Testis (tissue), 3 donors: ENCODE data around the gene LENG8. TPM values are rescaled to one million over a fixed set of nuclear protein-coding genes. Genes with fewer than 3 reads are reported as not detected.

ENCODE experiments used
- DNase-seq: peaks from one replicate; pipeline ENCODE4 v3.0.0-alpha.2; 2019
- H3K27ac ChIP-seq, 2 donors: fragments of 200-600 bp; sonication (generic); one replicate each; pipeline ENCODE4 v1.5.1; 2019
- H3K27me3 ChIP-seq: fragments of 200-600 bp; sonication (generic); one replicate; pipeline ENCODE4 v1.5.1; 2019
- H3K36me3 ChIP-seq: fragments of 200-600 bp; sonication (generic); one replicate; pipeline ENCODE4 v1.5.1; 2017; ENCODE audit warnings: low read depth; ENCODE audit errors: missing control alignments
- H3K4me1 ChIP-seq: fragments of 200-600 bp; sonication (generic); one replicate; pipeline ENCODE4 v1.5.1; 2019
- H3K4me3 ChIP-seq, 2 donors: fragments of 200-600 bp; sonication (generic); one replicate each; pipeline ENCODE4 v1.5.1; 2017 to 2019
- H3K9me3 ChIP-seq: fragments of 200-600 bp; sonication (generic); one replicate; pipeline ENCODE4 v1.5.1; 2017
- POLR2A ChIP-seq: fragments of 450-650 bp; IDR thresholded peaks from one replicate; pipeline ENCODE4 v1.6.1; 2017; ENCODE audit warnings: antibody characterized with exemption, mild to moderate bottlenecking, moderate library complexity
- WGBS, 2 donors: methylation state at CpG; one replicate each; pipeline ENCODE4 v1.1.5; 2018; 5-methylcytosine and 5-hydroxymethylcytosine counted together
- intact Hi-C: fragments of 100-400 bp; cut with DNase I; formaldehyde crosslinking; loops from one replicate; pipeline ENCODE4 v1.15.1; 2023; ENCODE audit warnings: low total_unique reads
- polyA plus RNA-seq: library from polyadenylated mRNA; stranded (reverse); fragments of 350-450 nt; fragmentation: Illumina TruSeq; extraction: RNeasy Lipid Tissue Mini Kit (QIAGEN cat#74804); gene quantifications from one replicate; pipeline ENCODE4 v1.2.3, GENCODE V29; 2014; ENCODE audit warnings: low read depth, low replicate concordance; ENCODE audit not compliant: insufficient read depth
- total RNA-seq, 2 donors: library from RNA; depleted of rRNA; stranded (reverse); fragments of >200 nt; gene quantifications; one replicate each; pipeline ENCODE4 v1.2.3, GENCODE V29; 2016
- TF ChIP-seq, protein P1 (sequence below), 3 experiments: fragments of 450-650 bp in 2 of 3; fragments of 200-600 bp in 1 of 3; sonication (generic) in 1 of 3; IDR thresholded peaks; one replicate each; pipeline ENCODE4 v1.5.1; 2016 to 2019; ENCODE audit warnings: antibody characterized with exemption in 3 of 3, mild to moderate bottlenecking in 2 of 3, moderate library complexity in 1 of 3

Gene LENG8
- total and polyA plus RNA-seq, 3 donors from 2014 or later, result 167 to 507 (median 313) TPM

DNA sequence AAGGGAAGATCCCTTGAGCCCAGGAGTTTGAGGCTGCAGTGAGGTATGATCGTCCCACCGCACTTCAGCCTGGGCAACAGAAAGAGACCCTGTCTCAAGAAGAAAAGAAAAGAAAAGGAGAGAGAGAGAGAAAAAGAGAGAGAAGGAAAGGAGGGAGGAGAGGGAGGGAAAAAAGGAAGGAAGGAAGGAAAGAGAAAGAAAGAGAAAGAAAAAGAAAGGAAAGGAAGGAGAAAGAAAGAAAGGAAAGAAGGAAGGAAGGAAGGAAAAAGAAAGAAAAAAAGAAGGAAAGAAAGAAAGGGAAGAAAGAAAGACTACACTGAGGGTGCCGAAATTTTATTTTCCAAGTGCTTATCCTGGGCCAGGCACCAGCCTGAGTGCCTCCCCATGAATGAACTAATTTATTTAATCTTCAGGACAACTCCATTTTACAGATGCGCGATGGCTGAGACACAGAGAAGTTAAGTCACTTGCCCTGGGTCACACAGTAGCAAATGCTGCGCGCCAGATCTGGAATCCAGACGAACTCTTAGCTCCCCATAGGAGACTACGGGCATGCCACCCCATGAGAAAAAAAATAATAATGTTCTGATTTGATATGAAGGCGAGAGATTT lies 21.4 kb downstream of the LENG8 start:
- TF ChIP-seq POLR2A, result no peak
- TF ChIP-seq, protein P1, sequence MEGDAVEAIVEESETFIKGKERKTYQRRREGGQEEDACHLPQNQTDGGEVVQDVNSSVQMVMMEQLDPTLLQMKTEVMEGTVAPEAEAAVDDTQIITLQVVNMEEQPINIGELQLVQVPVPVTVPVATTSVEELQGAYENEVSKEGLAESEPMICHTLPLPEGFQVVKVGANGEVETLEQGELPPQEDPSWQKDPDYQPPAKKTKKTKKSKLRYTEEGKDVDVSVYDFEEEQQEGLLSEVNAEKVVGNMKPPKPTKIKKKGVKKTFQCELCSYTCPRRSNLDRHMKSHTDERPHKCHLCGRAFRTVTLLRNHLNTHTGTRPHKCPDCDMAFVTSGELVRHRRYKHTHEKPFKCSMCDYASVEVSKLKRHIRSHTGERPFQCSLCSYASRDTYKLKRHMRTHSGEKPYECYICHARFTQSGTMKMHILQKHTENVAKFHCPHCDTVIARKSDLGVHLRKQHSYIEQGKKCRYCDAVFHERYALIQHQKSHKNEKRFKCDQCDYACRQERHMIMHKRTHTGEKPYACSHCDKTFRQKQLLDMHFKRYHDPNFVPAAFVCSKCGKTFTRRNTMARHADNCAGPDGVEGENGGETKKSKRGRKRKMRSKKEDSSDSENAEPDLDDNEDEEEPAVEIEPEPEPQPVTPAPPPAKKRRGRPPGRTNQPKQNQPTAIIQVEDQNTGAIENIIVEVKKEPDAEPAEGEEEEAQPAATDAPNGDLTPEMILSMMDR (IDR thresholded peaks at IDR 0.05), result no peak
- Histone ChIP-seq H3K27ac (no peak overlapping the region), H3K36me3 (no peaks in the 10 kb centered on the region), H3K4me1 (peaks cover 9% of the 10 kb centered on the region), H3K9me3 (no peaks in the 10 kb centered on the region), H3K27me3 (no peaks in the 10 kb centered on the region), H3K4me3 (no peak overlapping the region)
- intact Hi-C loops, result no loop called here
- DNase-seq, result no peak
- 55 to 61% methylated on average over 10 of the region's 10 CpGs for WGBS, 2 donors

DNA sequence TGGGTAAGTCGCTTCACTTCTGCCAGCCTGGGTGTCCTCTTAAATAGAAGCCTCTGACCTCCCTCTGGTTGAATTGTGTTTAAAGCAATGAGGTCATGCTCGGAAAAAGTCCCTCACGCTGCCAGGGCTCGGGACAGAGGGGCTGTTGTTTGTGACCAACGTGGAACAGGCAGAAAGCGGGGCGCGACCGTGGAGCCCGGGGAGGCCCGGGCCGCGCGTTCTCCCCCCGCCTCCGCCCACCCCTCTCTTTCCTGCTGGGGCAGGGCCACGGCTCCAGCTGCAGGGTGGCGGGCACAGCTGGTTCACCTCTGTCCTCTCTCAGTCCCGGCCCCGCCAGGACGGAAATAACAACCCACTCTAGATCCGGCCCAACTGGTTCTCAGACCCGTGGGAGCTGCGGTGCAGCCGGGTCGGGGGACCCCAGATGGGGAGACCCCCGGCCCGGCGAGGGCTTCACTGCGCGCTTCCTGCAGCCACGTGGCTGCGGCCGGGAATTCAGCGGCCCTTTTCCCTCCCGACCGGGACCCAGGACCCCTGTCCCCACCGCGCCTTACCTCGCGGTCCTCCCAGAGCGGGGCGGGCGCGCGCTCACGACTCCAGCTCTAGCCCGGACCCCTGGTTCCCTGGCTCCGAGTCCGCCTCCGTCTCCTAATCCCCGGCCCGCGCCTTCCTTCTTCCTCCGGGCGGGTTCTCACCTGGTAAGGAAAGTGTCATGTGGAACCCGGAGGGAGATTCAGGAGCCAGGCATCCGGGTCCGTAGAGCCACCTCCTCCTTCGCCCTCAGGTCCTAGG lies 22.2 kb downstream of the LENG8 start:
- no peaks in the 10 kb centered on the region for H3K27me3 ChIP-seq
- no peaks in the 10 kb centered on the region for H3K36me3 ChIP-seq
- H3K4me3 ChIP-seq, result peak overlapping the region; percentile 29 to 32
- TF ChIP-seq, protein P1 (IDR thresholded peaks at IDR 0.05), result no peak
- no peak for TF ChIP-seq POLR2A
- DNase-seq, result no peak
- H3K9me3 ChIP-seq, result no peaks in the 10 kb centered on the region
- peaks cover 9% of the 10 kb centered on the region for H3K4me1 ChIP-seq
- peak overlapping the region in 1 of 2 donors; percentile 72 for H3K27ac ChIP-seq
- 3 to 4% methylated on average over 37 to 59 of the region's 60 CpGs for WGBS, 2 donors
- intact Hi-C loops, result no loop called here

DNA sequence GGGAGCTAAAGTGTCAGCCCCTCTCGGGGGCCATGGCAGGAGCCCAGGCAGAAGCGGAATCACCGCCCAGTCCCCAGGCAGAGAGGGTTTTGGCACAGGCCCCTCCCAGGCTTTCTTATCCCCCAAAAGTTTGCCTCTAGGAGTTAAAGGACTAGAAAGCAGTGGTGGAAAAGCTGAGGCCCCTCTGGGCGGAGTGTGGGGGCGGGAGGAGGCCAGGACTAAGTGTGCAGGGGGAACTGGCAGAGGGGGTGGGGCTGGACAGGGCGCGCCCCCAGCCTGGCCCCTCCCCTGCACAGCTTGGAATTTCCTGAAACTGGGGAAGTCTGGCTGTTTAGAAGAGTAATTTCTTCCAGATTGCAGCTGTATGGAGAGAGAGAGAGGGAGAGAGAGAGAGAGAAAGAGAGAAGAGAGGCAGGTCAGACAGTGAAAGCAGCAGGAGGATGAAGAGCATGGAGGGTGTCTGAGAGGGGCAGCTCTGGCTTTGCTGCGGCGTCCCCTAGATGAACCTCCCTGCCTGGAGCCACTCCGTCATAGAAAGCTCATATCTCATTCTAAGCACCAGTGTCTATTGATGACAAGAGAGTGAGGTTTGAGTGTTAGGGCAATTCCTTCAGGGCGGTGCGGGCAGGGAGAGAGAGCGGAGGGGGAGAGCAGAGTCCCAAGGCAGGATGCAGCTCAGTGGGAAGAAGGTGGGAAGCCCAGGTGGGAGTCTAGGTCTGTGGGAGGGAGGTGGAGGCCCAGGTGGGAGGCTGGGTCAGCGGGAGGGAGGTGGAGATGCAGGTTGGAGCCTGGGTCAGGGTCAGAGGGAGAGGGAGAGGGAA lies 24.3 kb downstream of the LENG8 start, which contains the start of gene CDC42EP5:
Gene CDC42EP5, minus strand, starts transcription at position 226 of the 821 bp plus-strand sequence. CDS start 7,749 bp downstream, outside the sequence.
- Histone ChIP-seq H3K9me3 (no peaks in the 10 kb centered on the region), H3K4me1 (peaks cover 9% of the 10 kb centered on the region), H3K27me3 (no peaks in the 10 kb centered on the region), H3K36me3 (no peaks in the 10 kb centered on the region), H3K4me3 (peak within 1 kb of the TSS; percentile 42 to 43), H3K27ac (peak within 1 kb of the TSS; percentile 50 to 73)
- WGBS, 2 donors, result 3 to 13% methylated on average over 12 to 14 of the region's 14 CpGs
- TF ChIP-seq POLR2A, result no peak
- TF ChIP-seq, protein P1 (IDR thresholded peaks at IDR 0.05), result no peak
- DNase-seq, result peak; percentile 73
- intact Hi-C loops, result no loop called here

DNA sequence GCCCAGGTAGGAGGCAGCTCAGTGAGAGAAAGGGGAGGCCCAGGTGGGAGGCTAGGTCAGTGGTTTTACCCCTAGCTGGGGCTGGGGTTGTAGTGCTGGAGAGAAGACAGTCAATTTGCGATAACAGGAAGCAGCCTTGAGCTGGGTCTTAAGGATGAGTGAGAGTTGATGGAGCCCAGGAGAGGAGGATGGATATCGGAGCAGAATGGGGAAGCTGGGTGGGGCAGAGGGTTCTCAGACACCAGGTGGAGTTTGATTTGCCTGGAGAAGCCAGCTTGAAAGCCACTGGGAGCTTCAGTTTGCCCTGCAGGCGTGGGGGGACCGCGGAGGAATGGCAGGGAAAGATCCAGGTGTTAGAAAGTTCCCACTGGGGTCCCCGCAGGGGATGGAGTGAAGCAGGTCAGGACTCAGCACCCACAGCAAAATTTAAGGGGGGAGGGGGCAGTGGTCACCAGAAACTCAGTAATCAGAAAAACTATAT lies 24.9 kb downstream of the LENG8 start:
- no peak overlapping the region for H3K27ac ChIP-seq
- DNase-seq, result no peak
- 57 to 72% methylated on average over 6 of the region's 6 CpGs for WGBS, 2 donors

More for the DNA sequence above, 24.9 kb downstream of the LENG8 start:
- no peaks in the 10 kb centered on the region for H3K27me3 ChIP-seq
- H3K4me3 ChIP-seq, result no peak overlapping the region
- intact Hi-C loops, result no loop called here
- H3K4me1 ChIP-seq, result peaks cover 9% of the 10 kb centered on the region
- H3K36me3 ChIP-seq, result no peaks in the 10 kb centered on the region
- no peak for TF ChIP-seq POLR2A
- TF ChIP-seq, protein P1 (IDR thresholded peaks at IDR 0.05), result no peak
- no peaks in the 10 kb centered on the region for H3K9me3 ChIP-seq
